Measurements from ENCODE around the gene MBNL3. TPM values are rescaled to one million over a fixed set of nuclear protein-coding genes. Genes with fewer than 3 reads are reported as not detected.
"Not testable (repeated sequence)": the region's sequence is repeated elsewhere in the genome, so short reads cannot be mapped to it uniquely, and the experiment has no call there.

MBNL3 gene
- total RNA-seq, 1 experiment from 2014 or later: 0.39 TPM

DNA sequence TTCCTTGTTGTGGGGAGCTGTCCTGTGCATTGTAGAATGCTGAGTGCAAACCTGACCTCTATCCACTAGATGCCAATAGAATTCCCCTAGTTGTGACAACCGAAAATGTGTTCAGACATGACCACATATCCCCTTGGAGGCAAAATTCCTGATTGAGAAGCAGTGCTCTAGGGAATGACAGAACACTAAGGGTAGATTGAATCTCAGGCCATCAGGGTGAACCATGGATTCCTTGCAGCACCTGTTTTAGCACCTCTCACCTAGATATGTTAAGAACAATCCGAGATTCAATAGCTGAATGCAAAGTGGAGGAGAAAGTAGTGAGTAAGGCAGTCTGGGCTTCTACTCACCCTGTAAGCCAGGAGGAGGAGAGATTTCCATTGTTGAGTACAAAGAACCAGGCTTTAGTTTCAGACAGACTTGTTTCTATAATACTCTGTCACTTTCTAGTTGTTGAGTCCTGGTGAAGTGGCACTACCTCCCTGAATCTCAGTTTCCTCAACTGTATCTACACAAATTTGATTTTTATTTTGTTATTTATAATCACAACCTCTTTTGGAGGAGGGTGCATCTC, 158.6 kb downstream of the MBNL3 start:
- H3K4me1 ChIP-seq (ENCODE audit: control insufficient read depth, insufficient read depth, low read length): no peaks in the 10 kb centered on the region
- in situ Hi-C loops (cut with HindIII; ENCODE audit: low pct_unique_long_range_greater_than_20kb, low sequenced_read_pairs) (no loop called here), intact Hi-C loops (cut with micrococcal nuclease; ENCODE audit: unreplicated experiment) (no loop called here)
- TF ChIP-seq POLR2AphosphoS5 (IDR thresholded peaks at IDR 0.05; ENCODE audit: low read depth, low read length) (no peak), TCF7L2 (IDR thresholded peaks at IDR 0.05; ENCODE audit: low read depth, low read length) (no peak), SIN3A (IDR thresholded peaks at IDR 0.05; ENCODE audit: borderline replicate concordance, insufficient read depth, low read depth, low read length) (no peak)
- CTCF ChIA-PET: no interaction called here
- BruUV-seq (replicated peaks): no TSS peak
- ATAC-seq (no peak), DNase-seq (ENCODE audit: low read depth, low spot score) (no peak)
- POLR2A ChIA-PET: no interaction called here
- H3K27ac ChIP-seq (ENCODE audit: low read length): no peak overlapping the region
- no peaks in the 10 kb centered on the region for H3K9me3 ChIP-seq (ENCODE audit: control insufficient read depth, insufficient read depth, low read depth, low read length)
- no peaks in the 10 kb centered on the region for H3K27me3 ChIP-seq (ENCODE audit: control insufficient read depth, insufficient read depth, low read length)
- no peak overlapping the region for H3K4me3 ChIP-seq (ENCODE audit: low read depth in 2 of 2, low read length in 2 of 2)
- H3K36me3 ChIP-seq (ENCODE audit: control insufficient read depth, insufficient read depth, low read length): no peaks in the 10 kb centered on the region

DNA sequence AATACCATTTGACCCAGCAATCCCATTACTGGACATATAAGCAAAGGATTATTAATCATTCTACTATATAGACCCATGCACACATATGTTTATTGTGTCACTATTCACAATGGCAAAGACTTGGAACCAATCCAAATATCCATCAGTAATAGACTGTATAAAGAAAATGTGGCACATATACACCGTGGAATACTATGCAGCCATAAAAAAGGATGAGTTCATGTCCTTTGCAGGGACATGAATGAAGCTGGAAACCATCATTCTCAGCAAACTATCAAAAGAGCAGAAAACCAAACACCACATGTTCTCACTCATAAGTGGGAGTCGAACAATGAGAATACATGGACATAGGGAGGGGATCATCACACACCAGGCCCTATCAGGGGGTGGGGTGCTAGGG, 161.9 kb downstream of the MBNL3 start:
- POLR2A ChIA-PET; H3K9me3 ChIP-seq (ENCODE audit: control insufficient read depth, insufficient read depth, low read depth, low read length); H3K4me3 ChIP-seq (ENCODE audit: low read depth in 2 of 2, low read length in 2 of 2); ATAC-seq; BruUV-seq (replicated peaks); intact Hi-C loops (cut with micrococcal nuclease; ENCODE audit: unreplicated experiment); H3K36me3 ChIP-seq (ENCODE audit: control insufficient read depth, insufficient read depth, low read length); DNase-seq (ENCODE audit: low read depth, low spot score); H3K4me1 ChIP-seq (ENCODE audit: control insufficient read depth, insufficient read depth, low read length); H3K27me3 ChIP-seq (ENCODE audit: control insufficient read depth, insufficient read depth, low read length); CTCF ChIA-PET; in situ Hi-C loops (cut with HindIII; ENCODE audit: low pct_unique_long_range_greater_than_20kb, low sequenced_read_pairs); H3K27ac ChIP-seq (ENCODE audit: low read length): not testable (repeated sequence)
